SK-N-SH (cell line): ENCODE results near the gene MED16. TPM values are rescaled to one million over a fixed set of nuclear protein-coding genes. Genes with fewer than 3 reads are reported as not detected.

Experiments used
- CTCF ChIA-PET: fragments of 300-600, 350-600 bp; formaldehyde crosslinking; extraction: SDS; loops from one replicate; lab custom pipeline; 2021; lab: Yijun Ruan, JAX
- POLR2A ChIA-PET: fragments of 350-600 bp; sonication (Branson Sonifier 250); formaldehyde crosslinking; extraction: SDS; loops from one replicate; lab custom pipeline; 2020; ENCODE audit warnings: antibody characterized with exemption, inconsistent platforms; lab: Yijun Ruan, JAX
- DNase-seq: peaks from one replicate; pipeline ENCODE4 v3.0.0; 2012
- H2AFZ ChIP-seq: fragments of 200-600 bp; sonication (generic); 2 replicates; pipeline ENCODE4 v1.8.1; 2016; ENCODE audit warnings: antibody characterized with exemption, mild to moderate bottlenecking, low read depth
- H3F3A ChIP-seq: fragments of 200-600 bp; sonication (generic); replicated peaks from 2 replicates; pipeline ENCODE3; 2016; ENCODE audit warnings: antibody characterized with exemption, mild to moderate bottlenecking; ENCODE audit not compliant: insufficient read depth
- H3K27ac ChIP-seq, 2 experiments: fragments of 200-500 bp in 1 of 2; fragments of 200-600 bp in 1 of 2; sonication (Bioruptor generic) in 1 of 2; sonication (generic), shearing (Covaris generic) in 1 of 2; 2 replicates each; pipeline versions ENCODE4 v1.5.1 to v1.6.1; 2014 to 2016; ENCODE audit warnings: low read depth in 2 of 2, inconsistent platforms in 1 of 2, low read length in 1 of 2, mild to moderate bottlenecking in 1 of 2, mixed read lengths in 1 of 2
- H3K27me3 ChIP-seq: fragments of 200-600 bp; sonication (generic), shearing (Covaris generic); 2 replicates; pipeline ENCODE4 v1.6.1; 2016; ENCODE audit warnings: mixed run types; ENCODE audit not compliant: insufficient read depth
- H3K36me3 ChIP-seq, 2 experiments: fragments of 200-500 bp in 1 of 2; fragments of 200-600 bp in 1 of 2; sonication (Bioruptor generic) in 1 of 2; sonication (generic) in 1 of 2; replicated peaks in 1 of 2; 2 replicates each; pipeline versions ENCODE3 to v1.5.1; 2014 to 2016; ENCODE audit warnings: low read length in 1 of 2, mild to moderate bottlenecking in 1 of 2; ENCODE audit not compliant: insufficient read depth in 2 of 2, control insufficient read depth in 1 of 2
- H3K4me1 ChIP-seq, 2 experiments: fragments of 200-500 bp in 1 of 2; fragments of 200-600 bp in 1 of 2; sonication (Bioruptor generic) in 1 of 2; sonication (generic), shearing (Covaris generic) in 1 of 2; 2 replicates each; pipeline versions ENCODE4 v1.5.1 to v1.6.1; 2014 to 2016; ENCODE audit warnings: low read depth in 1 of 2, low read length in 1 of 2, mixed run types in 1 of 2; ENCODE audit not compliant: insufficient read depth in 2 of 2, control insufficient read depth in 1 of 2
- H3K4me2 ChIP-seq: fragments of 200-600 bp; sonication (generic), shearing (Covaris generic); 2 replicates; pipeline ENCODE4 v1.6.1; 2017; ENCODE audit warnings: mixed run types
- H3K4me3 ChIP-seq, 2 experiments: fragments of 200-500 bp in 1 of 2; fragments of 200-600 bp in 1 of 2; sonication (Bioruptor generic) in 1 of 2; sonication (generic), shearing (Covaris generic) in 1 of 2; 2 replicates each; pipeline versions ENCODE4 v1.5.1 to v1.8.1; 2014 to 2016; ENCODE audit warnings: low read depth in 2 of 2, inconsistent platforms in 1 of 2, low read length in 1 of 2, mild to moderate bottlenecking in 1 of 2, mixed read lengths in 1 of 2, moderate library complexity in 1 of 2
- H3K79me2 ChIP-seq: fragments of 200-600 bp; sonication (generic); 2 replicates; pipeline ENCODE4 v1.8.1; 2017; ENCODE audit warnings: mild to moderate bottlenecking; ENCODE audit not compliant: insufficient read depth
- H3K9ac ChIP-seq: fragments of 200-600 bp; sonication (generic); 2 replicates; pipeline ENCODE4 v1.6.1; 2017; ENCODE audit warnings: mixed run types
- H3K9me2 ChIP-seq: fragments of 200-600 bp; sonication (generic); 2 replicates; pipeline ENCODE4 v1.6.1; 2017; ENCODE audit warnings: mixed run types
- H3K9me3 ChIP-seq: fragments of 200-600 bp; sonication (generic); 2 replicates; pipeline ENCODE4 v1.6.1; 2017; ENCODE audit warnings: mixed run types, mild to moderate bottlenecking, moderate library complexity
- H4K20me1 ChIP-seq: fragments of 200-600 bp; sonication (generic); 2 replicates; pipeline ENCODE4 v1.6.1; 2017; ENCODE audit warnings: mild to moderate bottlenecking, mixed run types; ENCODE audit not compliant: insufficient read depth
- CTCF ChIP-seq: fragments of 200-600 bp; sonication (generic); IDR thresholded peaks from 2 replicates; pipeline ENCODE4 v1.6.1; 2017; ENCODE audit warnings: antibody characterized with exemption, mild to moderate bottlenecking, moderate library complexity
- ELF1 ChIP-seq: IDR thresholded peaks from 2 replicates; pipeline ENCODE4 v1.4.0; 2012
- EP300 ChIP-seq, 2 experiments: IDR thresholded peaks; 2 replicates each; pipeline versions ENCODE4 v1.4.0 to v1.6.1; 2012; ENCODE audit warnings: borderline replicate concordance in 1 of 2, low read depth in 1 of 2, low read length in 1 of 2
- TEAD4 ChIP-seq: IDR thresholded peaks from 2 replicates; pipeline ENCODE4 v1.4.0; 2012; ENCODE audit warnings: mild to moderate bottlenecking, borderline replicate concordance; ENCODE audit not compliant: insufficient read depth
- USF1 ChIP-seq: IDR thresholded peaks from 2 replicates; pipeline ENCODE4 v1.4.0; 2012; ENCODE audit warnings: low read depth, borderline replicate concordance
- WGBS: methylation state at CpG from one replicate; pipeline ENCODE4 v1.1.6; 2017; ENCODE audit warnings: low lambda C conversion rate; 5-methylcytosine and 5-hydroxymethylcytosine counted together
- polyA plus RNA-seq, 3 experiments: library from polyadenylated mRNA; depleted of rRNA; stranded (reverse); fragments of >200 nt; gene quantifications; 2 replicates each; pipeline ENCODE4 v1.2.3, GENCODE V29; 2012
- TF ChIP-seq, protein P1 (sequence below): IDR thresholded peaks from 2 replicates; pipeline ENCODE4 v1.4.0; 2012; ENCODE audit warnings: low read depth
- TF ChIP-seq, protein P2 (sequence below): fragments of 150-350 bp; IDR thresholded peaks from 2 replicates; pipeline ENCODE4 v1.6.1; 2016; ENCODE audit warnings: mild to moderate bottlenecking, low read depth, low read length

MED16 gene
- polyA plus RNA-seq, 1 of the 3 experiments (the other 2 are of a cell fraction) = 40.6 TPM

DNA sequence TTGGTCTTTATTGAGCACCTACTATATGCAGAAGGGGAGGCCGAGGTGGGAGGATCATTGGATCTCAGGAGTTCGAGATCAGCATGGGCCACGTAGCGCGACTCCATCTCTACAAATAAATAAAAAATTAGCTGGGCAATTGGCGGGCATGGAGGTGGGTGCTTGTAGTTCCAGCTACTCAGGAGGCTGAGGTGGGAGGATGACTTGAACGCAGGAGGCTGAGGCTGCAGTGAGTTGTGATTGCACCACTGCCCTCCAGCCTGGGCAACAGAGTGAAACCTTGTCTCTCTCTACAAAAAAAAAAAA, 29.7 kb downstream of the MED16 start:
- no peaks in the 10 kb centered on the region for H3K79me2 ChIP-seq
- H3K9me2 ChIP-seq = no peaks in the 10 kb centered on the region
- no peaks in the 10 kb centered on the region for H4K20me1 ChIP-seq
- no peak for DNase-seq
- no peak overlapping the region for H3K4me3 ChIP-seq
- CTCF ChIA-PET = interaction anchor here (0.6 to 2.5 kb wide), 40 partner anchors 8 to 218 kb away, joined by 3 to 29 read pairs (median 4); partner anchors contain the start of genes ELANE, KISS1R, MED16 and R3HDM4
- no peak overlapping the region for H3K4me2 ChIP-seq
- H3K9ac ChIP-seq = no peak overlapping the region
- 73% methylated on average over 7 of the region's 7 CpGs for WGBS
- H3K4me1 ChIP-seq = peaks cover 0 to 4% of the 10 kb centered on the region in 2 experiments; a peak in 1 of 4 replicates
- H3K27me3 ChIP-seq = peaks cover 18% of the 10 kb centered on the region
- no peaks in the 10 kb centered on the region for H3K9me3 ChIP-seq
- H3K36me3 ChIP-seq = peaks cover 0 to 9% of the 10 kb centered on the region in 2 experiments
- H2AFZ ChIP-seq = no peak overlapping the region
- H3F3A ChIP-seq = peaks cover 7% of the 10 kb centered on the region
- no peak overlapping the region for H3K27ac ChIP-seq
- POLR2A ChIA-PET = interaction anchor here (1.2 kb wide), 1 partner anchor 133 kb away, joined by 3 read pairs; no protein-coding TSS in a partner anchor
- TF ChIP-seq USF1 (no peak), ELF1 (no peak)
- TF ChIP-seq, all 33 proteins: peak for 0

- POLR2A ChIA-PET = interaction anchor here (1.2 kb wide), 1 partner anchor 133 kb away, joined by 3 read pairs; no protein-coding TSS in a partner anchor
- Histone ChIP-seq H3K27me3 (peaks cover 18% of the 10 kb centered on the region), H3F3A (peaks cover 7% of the 10 kb centered on the region), H3K9me3 (no peaks in the 10 kb centered on the region), H3K4me2 (no peak overlapping the region), H3K27ac (no peak overlapping the region), H3K4me1 (peaks cover 0 to 4% of the 10 kb centered on the region in 2 experiments; a peak in 1 of 4 replicates), H3K9ac (no peak overlapping the region), H2AFZ (no peak overlapping the region), H3K79me2 (no peaks in the 10 kb centered on the region), H3K9me2 (no peaks in the 10 kb centered on the region), H4K20me1 (no peaks in the 10 kb centered on the region), H3K4me3 (no peak overlapping the region; a peak in 1 of 4 replicates), H3K36me3 (peaks cover 0 to 4% of the 10 kb centered on the region in 2 experiments)
- DNase-seq = peak; percentile 91
- TF ChIP-seq TEAD4 = no peak
- TF ChIP-seq, protein P1, sequence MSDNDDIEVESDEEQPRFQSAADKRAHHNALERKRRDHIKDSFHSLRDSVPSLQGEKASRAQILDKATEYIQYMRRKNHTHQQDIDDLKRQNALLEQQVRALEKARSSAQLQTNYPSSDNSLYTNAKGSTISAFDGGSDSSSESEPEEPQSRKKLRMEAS = 0 out of 2 replicates have a peak, but pooled peaks have one; percentile 41
- 39% methylated on average over 33 of the region's 48 CpGs for WGBS
- CTCF ChIA-PET = interaction anchor here (1.1 to 2.5 kb wide), 17 partner anchors 13 to 218 kb away, joined by 3 to 29 read pairs (median 5); partner anchors contain the start of genes KISS1R and WDR18
Measured at GRCh38 chr19:862581-863314, 30.2 kb downstream of the MED16 start.

GRCh38 chr19:861756-862580, 31.0 kb downstream of the MED16 start:
- Histone ChIP-seq H3K27ac (no peak overlapping the region), H3K4me2 (peak overlapping the region; percentile 50; the same call in 1 of the 2 replicates), H3K79me2 (no peaks in the 10 kb centered on the region), H3K4me1 (peaks cover 0 to 4% of the 10 kb centered on the region in 2 experiments; a peak in 1 of 4 replicates), H2AFZ (no peak overlapping the region), H3F3A (peaks cover 7% of the 10 kb centered on the region), H3K4me3 (peak overlapping the region in 1 of 2 experiments; percentile 3; a peak in 1 of 4 replicates), H3K27me3 (peaks cover 18% of the 10 kb centered on the region), H3K36me3 (no peaks in the 10 kb centered on the region), H3K9me3 (no peaks in the 10 kb centered on the region), H4K20me1 (no peaks in the 10 kb centered on the region), H3K9me2 (no peaks in the 10 kb centered on the region), H3K9ac (no peak overlapping the region)
- POLR2A ChIA-PET = no interaction called here
- peak; percentile 95 for DNase-seq
- CTCF ChIA-PET = interaction anchor here (1.1 to 2.5 kb wide), 2 partner anchors 55 to 122 kb away, joined by 8 to 18 read pairs; partner anchors contain the start of genes KISS1R and WDR18
- WGBS = 6% methylated on average over 28 of the region's 60 CpGs
- TF ChIP-seq, protein P1 = peak; percentile 88
- TF ChIP-seq, protein P2, sequence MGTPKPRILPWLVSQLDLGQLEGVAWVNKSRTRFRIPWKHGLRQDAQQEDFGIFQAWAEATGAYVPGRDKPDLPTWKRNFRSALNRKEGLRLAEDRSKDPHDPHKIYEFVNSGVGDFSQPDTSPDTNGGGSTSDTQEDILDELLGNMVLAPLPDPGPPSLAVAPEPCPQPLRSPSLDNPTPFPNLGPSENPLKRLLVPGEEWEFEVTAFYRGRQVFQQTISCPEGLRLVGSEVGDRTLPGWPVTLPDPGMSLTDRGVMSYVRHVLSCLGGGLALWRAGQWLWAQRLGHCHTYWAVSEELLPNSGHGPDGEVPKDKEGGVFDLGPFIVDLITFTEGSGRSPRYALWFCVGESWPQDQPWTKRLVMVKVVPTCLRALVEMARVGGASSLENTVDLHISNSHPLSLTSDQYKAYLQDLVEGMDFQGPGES = no peak
- TF ChIP-seq CTCF (no peak; the same call in 1 of the 2 replicates), EP300 (IDR thresholded peaks at IDR 0.05; ENCODE audit: borderline replicate concordance in 1 of 2, low read depth in 1 of 2, low read length in 1 of 2) (no peak)
